GM21619 (cell line): ENCODE results near the gene EGR2.

Source experiments
- ATAC-seq: cut with Tn5 transposase; IDR thresholded peaks from one replicate; pipeline ENCODE4 v1.9.1; 2021; ENCODE audit not compliant: unreplicated experiment

The EGR2 gene

DNA sequence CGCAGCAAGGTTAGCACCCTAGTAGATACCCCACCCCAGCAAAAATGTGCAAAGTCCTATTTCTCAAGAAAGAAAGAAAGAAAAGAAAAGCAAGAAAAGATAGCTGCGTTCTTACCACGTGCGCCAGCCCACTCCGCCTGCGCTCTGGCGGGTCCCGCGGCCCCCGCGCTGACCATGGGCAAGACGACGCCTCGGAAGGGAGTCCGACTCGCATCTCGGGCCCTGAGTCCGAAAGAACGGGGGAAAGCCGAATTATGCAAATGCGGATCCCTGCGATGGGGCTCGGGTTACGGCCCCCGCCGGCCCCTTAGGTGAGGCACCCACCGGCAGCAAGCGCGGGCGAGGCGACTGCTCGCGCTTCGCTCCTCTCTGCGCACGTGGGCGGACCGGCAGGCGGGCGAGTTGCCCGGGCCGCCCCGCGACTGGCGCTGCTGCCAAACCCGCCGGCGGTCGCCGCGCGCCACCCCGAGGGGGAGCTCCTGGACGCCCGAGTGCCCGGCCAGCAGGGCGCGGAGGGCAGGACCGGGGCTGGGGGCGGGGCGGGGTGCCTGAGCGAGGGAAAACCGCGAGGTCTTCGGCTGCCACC is 2.4 kb upstream of the EGR2 start:
- ATAC-seq: no peak

DNA sequence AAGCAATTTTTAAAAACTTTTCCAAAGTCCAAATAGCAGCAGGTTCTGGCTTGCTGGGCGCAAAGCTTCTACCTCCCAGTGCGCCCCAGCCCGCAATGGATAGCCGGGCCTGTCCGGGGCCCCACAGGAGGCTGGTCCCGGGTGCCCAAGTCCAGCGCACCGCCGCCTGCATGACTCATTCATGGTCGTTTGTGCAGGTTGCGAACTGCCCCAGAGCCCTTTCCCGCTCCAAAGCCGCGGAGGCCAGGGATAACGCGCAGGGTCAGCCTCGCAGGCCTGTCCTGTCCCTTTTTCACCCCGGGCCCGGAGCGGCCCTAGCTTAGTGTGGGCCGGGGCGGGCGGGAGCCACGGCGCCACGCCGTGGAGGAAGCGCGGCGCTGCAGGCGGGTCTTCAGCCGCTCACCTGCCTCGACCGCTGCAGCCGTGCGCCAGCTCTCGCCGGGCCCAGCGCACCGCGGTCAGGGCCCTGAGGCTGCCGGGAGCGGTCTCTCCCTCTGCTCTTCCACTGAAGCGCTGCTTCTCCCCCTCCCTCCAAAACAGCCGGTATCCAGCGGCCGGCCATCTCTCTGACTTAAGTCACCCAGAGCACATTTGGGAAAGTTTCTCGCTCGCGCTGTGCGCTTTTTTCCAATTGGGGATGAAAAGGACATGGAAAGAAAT is 1.7 kb upstream of the EGR2 start:
- peak; percentile 29 for ATAC-seq

DNA sequence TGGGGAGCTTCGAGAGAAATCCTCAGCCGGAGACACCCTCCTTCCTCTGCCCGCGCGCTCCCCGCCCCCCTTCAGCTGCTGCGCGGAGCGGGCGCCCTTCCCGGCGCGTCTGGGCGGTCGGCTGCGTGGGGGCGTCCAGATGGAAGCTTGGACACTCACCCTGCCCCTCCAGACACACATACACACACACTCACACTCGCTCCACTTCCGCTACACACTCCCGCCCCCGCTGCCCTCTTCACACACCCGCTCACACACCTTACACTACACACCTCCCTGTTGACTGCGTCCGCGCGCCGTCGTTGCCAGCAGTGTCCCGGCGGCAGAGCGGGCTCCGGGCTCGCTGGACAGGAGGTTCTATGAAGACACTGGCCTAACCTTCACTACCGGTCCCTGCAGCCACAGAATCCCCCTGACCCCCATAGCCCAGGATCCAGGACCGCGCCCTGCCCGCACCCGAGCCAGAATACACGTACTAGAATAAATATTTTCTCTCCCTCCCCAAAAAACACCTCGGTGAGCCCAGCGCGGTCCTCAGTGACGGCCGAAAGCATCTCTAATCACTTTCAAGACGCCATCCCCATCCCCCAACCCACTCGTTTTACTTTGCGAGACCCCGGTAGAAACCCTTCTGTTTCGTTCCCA is 1.1 kb upstream of the EGR2 start:
- ATAC-seq: peak; percentile 15

DNA sequence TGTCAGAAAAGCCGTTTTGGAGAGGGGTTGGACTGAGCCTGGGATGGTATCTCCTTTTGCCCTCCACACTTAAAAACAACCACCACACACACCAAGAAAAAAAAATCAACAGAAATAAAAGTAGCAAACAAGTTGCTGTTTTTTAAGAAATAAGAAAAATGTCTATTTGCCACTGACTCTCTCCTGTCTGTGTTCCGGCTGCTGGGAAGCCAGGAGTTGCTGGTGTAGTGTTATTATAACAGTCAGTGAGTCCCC is 163 bp downstream of the EGR2 start:
- no peak for ATAC-seq

DNA sequence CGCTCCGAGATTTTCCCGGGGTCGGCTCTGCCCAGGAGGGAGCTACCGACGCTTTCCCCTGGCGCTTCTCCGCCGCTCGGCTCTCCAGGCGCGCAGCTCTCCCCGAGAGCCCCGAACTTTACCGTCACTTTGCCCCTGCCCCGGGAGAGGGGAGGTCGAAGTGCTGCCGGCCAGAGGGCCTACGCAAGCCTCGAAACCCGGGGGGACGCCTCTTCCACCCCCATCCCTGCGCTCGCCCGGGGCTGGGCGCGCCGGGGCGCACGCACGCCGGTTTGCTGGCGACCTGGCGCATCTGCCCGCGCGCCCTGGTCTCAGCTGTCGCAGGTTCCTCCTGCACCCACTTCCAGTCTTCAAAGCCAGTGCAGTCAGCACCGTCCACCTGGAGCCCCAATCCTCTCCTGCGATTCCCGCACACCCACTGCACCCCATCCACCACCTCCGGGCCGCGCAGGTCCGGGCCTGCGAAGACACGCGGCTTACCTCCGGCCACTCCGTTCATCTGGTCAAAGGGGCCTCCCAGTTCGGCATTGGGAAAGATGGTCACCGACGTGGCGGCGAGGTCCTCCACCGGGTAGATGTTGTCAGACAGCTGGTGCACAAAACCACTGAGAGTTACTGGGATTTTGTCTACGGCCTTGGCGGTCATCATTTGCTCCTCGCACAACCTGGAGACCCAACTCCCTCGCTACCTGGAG is 638 bp downstream of the EGR2 start:
- no peak for ATAC-seq

DNA sequence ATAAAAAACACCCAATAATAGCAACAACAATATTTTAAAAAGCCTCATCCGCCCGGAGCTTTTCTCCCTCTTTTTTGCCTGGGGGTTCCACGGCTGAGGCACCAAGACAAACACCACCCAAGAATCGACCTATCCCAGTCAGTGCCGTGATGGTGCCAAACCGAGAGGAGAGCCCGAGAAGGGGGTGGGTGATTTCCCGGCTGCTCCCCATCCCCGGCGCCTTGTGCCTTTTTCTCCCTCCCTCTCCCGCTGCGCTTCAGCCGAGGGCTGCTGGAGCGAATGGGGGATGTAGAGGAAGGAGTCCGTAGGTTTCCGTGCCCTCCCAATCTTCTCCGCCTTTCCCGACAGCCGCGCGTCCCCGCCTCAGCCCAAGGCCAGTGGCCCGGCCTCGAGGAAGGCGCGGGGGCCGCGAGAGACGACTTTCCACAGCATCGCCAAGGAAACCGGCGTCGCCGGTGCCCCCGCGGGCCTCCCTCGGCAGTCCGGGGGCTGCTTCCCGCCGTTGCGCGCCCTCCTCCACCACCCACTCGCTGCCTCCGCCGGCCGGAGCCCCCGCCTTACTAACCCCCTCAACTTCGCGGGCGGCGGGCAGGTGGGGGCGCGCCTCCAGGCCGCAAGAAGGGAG is 1.3 kb downstream of the EGR2 start:
- ATAC-seq: no peak

DNA sequence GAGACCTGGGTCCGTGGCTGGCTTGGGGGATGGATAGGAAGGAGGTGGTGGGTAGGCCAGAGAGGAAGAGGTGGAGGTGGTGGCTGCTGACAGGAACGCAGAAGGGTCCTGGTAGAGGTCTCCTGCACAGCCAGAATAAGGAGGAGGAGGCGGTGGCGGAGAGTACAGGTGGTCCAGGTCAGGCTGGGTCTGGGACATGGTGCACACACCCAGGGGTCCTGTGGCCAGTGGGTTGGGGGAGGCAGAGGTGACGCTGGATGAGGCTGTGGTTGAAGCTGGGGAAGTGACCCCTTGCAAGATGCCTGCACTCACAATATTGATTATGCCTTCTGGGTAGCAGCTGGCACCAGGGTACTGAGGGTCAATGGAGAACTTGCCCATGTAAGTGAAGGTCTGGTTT is 2.2 kb downstream of the EGR2 start:
- no peak for ATAC-seq

DNA sequence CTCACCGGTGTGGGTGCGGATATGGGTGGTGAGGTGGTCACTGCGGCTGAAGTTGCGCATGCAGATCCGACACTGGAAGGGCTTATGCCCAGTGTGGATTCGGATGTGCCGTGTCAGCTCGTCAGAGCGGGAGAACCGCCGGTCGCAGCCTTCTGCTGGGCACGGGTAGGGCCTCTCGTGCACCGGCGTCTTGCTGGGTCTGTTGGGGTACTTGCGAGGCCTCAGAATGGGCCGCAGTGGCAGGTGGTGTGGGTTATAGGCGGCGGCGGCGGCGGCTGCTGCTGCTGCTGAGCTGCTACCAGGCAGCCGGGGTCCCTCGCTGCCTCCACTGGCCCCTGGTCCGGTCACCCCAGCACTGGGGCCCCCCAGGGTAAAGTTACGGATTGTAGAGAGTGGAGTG is 2.7 kb downstream of the EGR2 start:
- no peak for ATAC-seq

DNA sequence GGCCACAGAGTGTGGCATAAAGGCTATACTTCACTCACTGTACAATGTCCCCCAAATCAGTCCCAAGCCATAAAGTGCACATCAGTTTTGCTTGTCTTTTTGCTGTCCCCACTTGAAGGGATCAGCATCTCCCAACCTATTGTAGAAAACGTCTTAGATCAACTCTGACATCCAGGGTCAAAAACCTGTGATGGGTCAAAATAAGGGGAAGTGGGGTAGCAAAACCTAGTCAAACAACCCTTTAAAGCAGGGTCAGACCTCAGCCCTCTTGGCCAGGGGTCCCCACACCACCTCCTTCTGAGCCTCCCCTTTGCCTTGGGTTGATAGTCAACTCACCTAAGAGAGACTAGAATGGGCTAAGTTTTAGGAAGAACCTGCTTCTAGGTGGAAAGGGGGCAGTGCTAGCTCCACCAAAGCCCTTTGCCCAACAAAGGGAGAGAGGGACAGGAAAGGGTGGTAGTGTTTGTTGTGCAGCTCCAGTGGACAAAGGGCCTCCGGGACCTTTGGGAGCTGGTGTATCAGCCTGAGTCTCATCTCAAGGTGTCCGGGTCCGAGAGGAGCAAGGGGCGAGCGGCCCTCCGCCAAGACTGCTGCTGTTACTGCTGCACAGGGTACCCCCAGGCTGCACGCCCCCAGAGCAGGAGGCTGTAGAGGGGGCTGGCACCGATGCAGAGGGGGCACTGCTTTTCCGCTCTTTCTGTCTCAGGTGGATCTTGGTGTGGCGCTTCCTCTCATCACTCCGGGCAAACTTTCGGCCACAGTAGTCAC is 3.3 kb downstream of the EGR2 start:
- no peak for ATAC-seq

DNA sequence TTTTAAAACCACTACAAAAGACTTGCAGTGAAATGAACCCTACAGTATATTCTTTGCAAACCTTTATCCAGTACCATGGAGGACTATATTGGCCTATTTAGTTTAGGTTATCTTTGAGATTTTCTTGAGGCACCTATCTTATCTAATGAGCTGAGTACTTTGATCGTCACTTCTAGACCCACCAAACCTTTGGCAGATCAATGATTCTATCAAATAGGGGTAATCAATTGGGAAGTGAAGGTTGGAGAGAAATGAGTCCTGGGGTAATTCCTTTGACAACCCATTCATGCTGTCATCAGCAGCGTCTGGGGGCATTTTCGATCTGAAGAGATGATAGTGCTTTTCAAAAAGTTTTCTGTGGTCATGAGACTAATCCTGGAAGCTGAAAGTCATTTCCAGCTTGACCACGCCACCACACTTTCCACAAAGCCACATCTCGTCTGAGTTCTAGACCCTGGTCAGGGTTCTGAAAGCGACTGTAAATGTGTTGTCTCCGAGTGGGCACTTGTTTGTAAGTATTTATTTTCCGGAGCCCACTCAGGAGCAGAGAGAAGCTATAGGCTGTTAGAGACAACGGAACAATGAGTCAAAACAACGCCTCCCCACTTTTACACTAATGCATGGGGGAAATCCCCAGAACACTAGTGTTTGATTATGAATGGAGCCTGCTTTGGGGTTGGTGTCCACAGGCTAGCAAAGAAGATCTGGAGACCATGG is 4.8 kb downstream of the EGR2 start:
- peak; percentile 40 for ATAC-seq

DNA sequence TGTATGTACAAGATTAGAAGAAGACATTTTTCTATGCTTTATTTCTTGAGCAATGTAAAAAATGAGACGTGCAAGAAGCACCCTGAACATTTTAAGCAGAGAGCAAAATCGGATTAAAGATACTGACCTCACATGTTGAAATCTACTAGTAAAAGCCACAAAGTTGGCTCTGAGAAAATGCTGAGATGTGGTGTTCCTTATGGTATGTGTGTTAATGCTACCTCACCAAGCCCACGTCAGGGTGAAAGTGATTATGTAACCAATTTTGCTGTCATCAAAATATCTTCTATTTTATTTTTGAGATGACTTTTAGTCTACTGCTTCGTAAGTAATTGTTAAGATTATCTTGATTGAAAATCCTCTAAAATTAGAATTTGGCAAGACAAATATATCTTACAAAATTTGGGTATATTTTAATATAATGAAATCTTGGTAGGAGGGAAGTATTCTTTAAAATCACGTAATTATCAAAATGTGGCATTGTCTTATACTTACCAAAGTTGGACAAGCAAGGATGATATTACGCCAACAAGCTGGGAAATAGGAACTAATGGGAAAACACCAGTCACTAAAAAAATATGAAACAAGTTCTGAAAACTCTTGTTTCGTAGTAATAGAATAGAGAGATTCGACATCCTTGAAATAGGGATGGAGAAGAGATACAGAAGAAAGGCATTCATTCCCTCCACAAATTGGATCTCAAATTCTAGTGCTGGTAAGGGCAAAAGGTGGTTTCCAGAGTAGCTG is 5.8 kb downstream of the EGR2 start:
- ATAC-seq: no peak

DNA sequence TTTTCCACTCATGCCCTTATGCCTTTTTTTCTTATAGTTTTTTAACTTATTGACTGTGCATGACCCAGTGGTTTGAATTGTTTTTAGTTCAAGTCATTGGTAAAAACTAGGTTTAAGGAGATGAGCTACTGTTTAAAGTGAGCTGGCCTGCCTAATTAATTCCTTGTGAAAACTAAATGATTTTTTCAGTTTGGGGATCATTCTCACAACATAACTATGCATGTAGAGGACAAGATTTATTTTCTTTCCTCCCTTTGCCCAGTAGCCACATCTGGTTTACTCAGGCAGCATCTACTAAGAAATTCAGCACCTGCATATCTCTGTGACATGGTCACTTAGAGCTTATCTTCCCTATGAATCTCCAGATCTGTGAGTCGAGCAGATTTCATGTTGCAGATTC is 9.9 kb downstream of the EGR2 start:
- ATAC-seq: no peak

DNA sequence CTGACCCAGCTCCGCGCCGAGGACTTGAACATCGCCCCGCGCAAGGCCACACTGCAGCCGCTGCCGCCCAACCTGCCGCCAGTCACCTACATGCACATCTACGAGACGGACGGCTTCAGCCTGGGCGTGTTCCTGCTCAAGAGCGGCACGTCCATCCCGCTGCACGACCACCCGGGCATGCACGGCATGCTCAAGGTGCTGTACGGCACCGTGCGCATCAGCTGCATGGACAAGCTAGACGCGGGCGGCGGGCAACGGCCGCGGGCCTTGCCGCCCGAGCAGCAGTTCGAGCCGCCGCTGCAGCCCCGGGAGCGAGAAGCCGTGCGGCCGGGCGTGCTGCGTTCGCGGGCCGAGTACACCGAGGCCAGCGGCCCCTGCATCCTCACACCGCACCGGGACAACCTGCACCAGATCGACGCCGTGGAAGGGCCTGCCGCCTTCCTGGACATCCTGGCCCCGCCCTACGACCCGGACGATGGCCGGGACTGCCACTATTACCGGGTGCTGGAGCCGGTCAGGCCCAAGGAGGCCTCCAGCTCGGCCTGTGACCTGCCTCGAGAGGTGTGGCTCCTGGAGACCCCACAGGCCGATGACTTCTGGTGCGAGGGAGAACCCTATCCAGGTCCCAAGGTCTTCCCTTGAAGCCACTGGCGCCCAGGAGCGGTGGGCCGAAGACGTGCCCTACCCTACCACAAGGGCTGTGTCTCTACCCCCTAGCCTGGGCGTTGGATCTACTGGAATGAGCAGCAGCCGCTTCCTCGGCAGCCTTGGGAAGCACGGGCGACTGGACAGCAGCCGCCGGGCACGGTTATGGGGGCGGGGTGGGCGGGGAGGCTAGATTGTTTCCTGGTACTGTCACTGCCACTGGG is 10.7 kb downstream of the EGR2 start:
- peak; percentile 12 for ATAC-seq

DNA sequence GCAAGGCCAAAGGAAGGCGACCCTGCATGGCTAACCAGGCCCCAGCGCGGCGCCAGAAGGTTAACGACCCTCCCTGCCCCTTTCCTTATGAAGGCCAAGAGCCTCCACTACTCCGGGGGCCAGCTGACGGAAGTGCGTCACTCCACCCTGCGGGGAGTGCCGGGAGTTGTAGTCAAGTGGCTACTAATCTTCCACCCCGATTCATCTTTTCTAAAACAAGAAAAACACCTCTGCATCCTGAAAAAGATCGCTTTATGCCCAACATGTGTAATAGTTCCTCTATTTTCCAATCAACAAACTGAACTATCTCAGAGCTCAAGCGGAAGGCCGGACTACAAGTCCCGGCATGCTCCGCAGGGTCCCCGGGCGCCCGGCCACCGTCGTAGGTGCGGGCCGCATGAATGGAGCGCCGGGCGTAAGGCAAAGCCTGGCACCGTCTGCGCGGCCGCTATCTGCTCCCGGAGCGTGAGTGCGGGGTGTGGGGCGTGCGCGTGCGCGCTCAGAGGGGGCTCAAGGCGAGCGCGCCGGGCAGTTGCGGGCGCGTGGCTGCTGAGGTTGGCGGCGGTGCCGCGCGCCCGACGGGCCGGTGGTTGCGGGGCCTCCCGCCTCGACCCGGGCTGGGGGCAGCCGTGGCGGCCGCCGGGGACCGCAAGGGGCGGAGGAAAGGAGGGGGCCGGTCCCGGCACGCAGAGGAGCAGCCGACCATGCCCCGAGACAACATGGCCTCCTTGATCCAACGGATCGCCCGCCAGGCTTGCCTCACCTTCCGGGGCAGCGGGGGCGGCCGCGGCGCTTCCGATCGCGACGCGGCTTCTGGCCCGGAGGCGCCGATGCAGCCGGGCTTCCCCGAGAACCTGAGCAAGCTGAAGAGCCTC is 11.6 kb downstream of the EGR2 start, which contains the start of gene ADO:
ADO (plus strand) TSS at position 365 of the 875 bp plus-strand sequence; CDS start at position 705, 340 bp downstream.
- ATAC-seq: peak; percentile 85

DNA sequence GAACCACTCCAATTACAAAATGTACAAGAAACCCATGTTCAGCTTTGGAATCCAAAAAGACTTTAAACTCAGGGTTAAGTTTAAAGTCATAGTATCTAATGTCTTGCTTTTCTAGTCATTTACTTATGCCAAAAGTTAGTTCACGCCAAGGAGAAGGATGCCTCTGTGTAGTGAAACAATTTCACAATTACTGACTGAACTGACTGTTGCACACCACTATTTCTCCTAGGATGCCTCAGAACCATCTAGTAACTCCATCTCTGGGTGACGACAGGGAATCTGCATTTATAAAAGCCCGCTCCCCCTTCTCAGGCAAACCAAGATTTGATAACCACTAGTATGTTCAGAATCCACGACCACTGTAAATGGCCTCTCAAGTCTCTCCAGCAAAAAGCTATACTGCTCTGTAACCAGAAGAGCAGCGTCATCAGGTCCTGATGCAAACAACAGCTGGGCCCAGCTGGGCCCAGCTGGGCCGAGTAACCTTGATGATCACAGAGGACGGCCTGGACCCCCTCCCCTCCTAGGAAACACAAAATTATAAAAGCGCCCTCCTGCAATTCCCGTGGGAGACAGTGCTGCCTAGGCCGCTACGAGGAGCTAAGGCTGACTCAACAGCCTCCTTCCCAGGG is 12.3 kb downstream of the EGR2 start:
- peak; percentile 1 for ATAC-seq

DNA sequence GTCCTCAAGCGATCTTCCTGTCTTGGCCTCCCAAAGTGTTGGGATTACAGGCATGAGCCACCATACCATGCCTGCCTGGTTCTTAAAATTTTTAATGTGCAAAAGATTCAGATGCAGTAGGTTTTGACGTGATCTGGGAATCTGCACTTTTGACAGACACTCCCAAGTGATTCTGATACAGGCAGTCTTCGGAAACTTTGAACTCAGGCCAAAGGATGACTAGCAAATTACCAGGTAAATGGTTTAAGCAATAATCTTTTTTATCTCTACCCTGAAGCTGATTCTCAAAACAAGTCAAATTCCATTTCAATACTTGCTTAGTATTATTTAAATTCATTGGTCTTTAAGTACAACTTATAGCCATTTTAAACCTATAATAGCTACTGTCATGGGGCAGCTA is 14.3 kb downstream of the EGR2 start:
- ATAC-seq: no peak

DNA sequence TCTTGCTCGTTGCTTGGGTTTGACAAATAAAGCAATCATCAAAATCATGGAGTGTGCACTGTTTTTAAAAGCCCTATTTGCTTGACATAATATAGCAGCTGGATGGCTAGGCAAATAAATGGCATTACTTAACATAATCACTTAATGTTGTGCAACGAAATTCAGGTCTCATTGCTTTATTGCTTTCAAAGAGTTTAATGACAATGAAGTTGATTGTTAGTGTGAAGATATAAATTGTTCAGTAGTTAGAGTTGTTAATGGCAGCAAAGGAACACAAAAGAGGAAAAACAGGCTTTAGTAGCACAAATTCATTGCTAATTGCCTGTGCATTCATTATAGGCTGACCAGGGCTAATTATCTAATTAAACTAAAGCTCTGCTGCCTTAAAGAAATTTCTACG is 19.3 kb downstream of the EGR2 start:
- no peak for ATAC-seq
